GM21367 (cell line): ENCODE data around the gene SLFN12L.
"Not testable (repeated sequence)": the region's sequence is repeated elsewhere in the genome, so short reads cannot be mapped to it uniquely, and the experiment has no call there.

Source experiments
- ATAC-seq: cut with Tn5 transposase; IDR thresholded peaks from one replicate; pipeline ENCODE4 v1.9.1; 2021; ENCODE audit not compliant: unreplicated experiment

Gene SLFN12L

DNA sequence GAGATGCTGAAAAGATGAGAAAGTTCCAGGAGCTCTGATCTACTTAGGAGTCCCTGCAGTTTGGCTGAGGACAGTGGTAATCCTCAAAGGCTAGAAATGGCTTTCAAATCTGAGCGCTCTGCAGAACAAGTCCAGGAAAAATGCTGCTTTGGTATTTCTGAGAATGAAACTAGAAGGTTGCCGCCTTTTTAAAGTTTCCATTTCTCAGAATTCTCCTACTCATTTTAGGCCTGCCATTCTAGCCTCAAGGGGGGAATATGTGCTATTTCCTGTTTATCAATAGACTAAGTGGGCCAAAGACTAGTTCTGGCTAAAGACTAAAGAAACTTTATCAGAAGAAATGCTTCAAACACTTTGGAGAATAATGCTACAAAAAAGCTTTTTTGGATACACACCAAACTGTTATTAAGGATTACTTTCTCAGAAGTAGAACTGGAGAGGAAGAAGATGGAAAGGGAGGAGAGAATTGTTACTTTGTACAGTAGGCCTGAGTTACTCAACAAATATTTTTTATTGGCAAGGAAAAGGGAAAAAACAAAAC is at the start of gene SLFN12L:
Gene SLFN12L (minus strand): TSS at position 78 of the 541 bp plus-strand sequence. CDS start 15,314 bp downstream, outside the sequence.
- ATAC-seq, result no peak

DNA sequence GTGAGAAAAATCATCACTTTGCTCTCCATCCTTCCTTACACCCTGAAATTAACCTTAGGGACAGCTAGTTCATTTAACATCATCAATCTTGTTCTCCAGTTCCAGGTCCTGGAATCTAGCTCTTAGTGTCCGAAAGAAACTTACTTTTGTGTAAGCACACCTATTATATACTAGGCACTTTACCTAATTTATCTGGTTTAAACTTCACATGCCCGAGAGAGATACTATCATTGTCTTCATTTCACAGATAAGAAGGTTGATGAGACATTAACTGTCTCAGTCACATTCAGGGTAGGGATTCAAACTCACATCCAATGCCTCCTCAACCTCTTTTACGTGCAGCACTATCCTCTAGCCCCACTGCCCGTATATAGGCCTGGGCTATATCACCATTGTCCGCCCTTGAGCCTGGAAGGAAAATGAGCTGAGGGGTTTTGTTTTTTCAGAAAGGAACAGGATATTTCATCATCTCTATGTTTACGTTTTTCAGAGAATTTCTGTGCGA is 49.1 kb upstream of the SLFN12L start:
- no peak for ATAC-seq

DNA sequence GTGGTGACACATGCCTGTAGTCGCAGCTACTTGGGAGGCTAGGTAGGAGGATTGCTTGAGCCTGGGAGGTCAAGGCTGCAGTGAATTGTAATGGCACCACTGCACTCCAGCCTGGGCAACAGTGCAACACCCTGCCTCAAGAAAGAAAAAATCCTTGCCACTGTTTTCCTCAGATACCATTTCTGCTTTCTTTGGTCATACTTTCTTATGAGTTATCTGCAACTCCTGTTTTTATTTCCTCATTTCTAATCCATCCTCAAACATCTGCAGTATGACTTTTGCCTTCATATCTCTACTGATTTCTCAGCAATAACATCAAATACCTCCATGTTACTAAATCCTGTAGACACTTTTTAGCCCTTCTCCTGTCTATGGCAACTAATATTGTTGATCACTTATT is 46.6 kb upstream of the SLFN12L start:
- no peak for ATAC-seq

DNA sequence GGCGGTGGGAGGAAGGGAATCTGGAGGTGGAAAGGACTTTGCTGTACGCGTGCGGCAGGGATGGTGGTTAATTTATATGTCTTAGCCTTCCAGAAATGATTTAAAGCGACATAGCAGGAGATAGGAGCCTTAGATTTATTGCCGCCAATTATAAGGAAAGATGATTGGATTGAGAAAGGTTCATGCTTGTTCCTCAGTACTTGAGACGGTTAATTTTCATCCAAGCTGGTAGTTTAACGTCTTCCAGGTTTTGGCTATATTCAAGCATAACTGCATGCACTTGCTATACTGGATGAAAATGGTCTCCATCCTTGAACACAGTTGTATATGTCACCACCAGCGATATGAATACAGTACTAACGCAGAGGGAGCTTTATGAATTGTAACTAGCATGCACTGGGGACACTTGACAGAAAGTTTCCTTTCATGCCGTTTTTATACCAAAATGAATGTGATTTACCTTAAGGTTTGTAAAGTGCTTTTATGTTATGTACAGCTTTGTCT is 41.5 kb upstream of the SLFN12L start:
- no peak for ATAC-seq

DNA sequence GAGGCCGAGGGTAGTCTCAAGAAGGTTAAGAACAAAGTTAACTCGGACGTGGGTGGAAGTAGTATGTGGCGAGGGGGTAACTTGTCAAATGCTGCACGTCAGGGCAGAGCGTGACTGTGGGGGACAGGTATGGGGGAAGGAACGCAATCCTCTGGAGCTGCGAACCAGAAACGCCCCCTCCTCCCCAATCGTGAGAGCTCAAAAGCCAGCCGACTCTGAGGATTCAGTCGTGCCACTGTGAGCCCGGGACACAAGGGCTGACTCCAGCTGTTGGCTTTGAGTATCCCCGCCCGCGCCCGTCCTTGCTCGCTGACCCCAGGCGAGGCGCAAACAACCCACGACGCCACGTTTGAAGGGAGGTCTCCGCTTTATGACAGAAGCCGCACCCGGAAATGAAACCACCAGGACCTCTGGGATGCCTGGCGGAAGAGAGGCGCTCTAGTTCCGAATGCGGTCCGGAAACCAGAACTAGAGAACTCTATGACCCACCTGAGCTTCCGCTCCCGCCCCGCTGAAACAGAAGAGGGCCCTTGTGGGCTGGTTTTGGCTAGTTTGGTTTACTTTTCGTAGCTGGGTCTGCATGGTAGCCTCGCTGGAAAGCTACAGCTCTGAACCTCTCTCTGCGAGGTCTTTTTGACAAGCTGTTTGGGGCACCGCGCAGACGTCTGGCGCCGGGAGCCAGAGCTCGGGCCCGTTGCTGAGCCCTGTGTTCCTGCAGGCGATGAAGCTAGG is 40.9 kb upstream of the SLFN12L start, which contains the start of gene PEX12:
Gene PEX12 (minus strand): TSS at position 375 of the 732 bp plus-strand sequence. CDS start 550 bp downstream, outside the sequence.
- peak; percentile 68 for ATAC-seq

DNA sequence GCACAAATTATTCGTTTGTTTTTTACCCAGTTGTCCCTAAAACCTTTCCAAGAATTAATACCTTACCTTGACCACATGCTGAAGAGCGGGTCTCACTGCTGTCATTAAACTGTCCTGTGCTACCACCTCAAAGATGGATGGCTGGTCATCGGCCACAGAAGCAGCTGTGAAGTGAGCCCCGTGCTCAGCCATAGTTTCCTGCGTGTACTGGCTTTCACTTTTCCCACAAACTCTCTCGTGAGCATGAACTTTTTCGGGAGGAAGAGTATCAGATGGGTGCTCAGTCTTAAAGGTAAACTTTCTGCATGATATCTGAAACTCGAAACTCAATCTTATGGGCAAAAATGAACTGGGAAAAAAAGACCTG is 40.3 kb upstream of the SLFN12L start:
- no peak for ATAC-seq

DNA sequence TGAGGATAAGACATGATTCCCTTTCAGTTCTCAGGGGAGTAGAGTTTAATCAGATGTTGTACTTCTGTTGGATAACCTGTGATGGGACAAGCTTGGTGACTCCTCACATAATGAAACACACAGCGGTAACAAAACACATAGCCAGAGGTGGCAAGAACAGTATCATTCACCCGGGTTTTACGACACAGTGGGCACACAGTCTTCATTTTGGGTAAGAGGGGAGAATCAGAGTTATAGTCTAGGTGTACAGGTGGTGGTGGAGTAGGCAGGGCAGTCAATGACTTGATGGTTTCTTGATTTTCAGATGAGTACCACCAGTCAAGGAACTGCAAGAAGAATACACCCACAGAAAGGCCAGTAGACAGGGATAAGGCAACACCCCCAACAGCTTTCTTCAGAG is 38.3 kb upstream of the SLFN12L start:
- ATAC-seq, result no peak

DNA sequence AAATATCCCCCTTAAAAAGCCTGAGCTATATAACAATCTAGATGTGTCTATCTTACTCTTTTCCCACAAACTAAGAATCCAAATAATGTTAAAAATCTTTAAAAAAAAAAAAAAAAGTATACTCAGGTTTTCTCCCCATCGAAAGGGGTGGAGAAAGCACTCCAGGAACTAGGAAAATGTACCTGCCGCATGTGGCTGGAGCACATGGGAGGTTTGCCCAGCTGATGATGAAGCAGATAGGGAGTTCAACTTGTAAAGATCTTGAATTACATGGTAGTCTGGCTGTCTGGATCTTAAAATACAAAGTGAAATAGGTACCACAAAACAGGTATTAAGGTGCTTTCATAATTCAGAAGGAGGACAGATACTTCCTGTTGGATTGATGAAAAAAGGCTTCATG is 31.9 kb upstream of the SLFN12L start:
- no peak for ATAC-seq

DNA sequence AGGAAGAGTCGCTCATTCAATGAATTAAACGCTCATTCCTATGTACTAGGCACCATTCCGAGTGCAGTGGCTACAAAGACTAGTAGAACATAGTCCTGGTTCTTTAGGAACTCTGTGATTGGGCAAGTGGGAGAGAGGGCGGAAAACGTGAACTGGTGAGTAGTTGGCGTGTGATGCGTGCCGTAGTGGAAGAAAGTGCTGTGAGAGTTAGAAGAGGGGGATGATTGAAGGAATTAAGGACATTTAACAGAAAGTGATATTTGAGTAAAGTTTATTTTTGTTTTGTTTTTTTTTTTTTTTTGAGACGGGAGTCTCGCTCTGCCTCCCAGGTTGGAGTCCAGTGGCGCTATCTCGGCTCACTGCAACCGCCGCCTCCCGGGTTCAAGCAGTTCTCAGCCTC is 31.1 kb upstream of the SLFN12L start:
- no peak for ATAC-seq

DNA sequence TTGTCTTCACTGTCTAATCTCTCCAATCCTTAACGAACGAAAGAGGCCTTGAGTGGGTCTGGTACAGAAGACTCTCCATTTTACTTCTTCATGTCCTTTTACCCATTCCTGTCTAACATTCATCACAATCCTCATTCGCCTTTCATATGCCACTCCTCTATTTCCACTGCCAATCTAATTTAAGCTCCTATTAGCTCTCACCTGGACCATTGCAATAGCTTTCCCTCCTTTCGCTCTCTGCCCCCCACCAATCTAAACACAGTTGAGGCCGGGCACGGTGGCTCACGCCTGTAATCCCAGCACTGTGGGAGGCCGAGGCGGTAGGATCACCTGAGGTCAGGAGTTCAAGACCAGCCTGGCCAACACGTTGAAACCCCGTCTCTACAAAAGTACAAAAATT is 29.5 kb upstream of the SLFN12L start:
- no peak for ATAC-seq

DNA sequence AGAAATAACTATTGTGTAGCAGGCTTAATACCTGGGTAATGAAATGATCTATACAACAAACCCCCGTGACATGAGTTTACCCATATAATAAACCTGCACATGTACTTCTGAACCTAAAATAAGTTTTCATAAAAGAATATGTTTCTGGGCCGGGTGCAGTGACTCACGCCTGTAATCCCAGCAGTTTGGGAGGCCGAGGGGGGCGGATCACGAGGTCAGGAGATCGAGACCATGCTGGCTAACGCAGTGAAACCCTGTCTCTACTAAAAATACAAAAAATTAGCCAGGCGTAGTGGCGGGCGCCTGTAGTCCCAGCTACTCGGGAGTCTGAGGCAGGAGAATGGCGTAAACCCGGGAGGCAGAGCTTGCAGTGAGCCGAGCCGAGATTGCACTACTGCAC is 25.7 kb upstream of the SLFN12L start:
- ATAC-seq, result not testable (repeated sequence)

DNA sequence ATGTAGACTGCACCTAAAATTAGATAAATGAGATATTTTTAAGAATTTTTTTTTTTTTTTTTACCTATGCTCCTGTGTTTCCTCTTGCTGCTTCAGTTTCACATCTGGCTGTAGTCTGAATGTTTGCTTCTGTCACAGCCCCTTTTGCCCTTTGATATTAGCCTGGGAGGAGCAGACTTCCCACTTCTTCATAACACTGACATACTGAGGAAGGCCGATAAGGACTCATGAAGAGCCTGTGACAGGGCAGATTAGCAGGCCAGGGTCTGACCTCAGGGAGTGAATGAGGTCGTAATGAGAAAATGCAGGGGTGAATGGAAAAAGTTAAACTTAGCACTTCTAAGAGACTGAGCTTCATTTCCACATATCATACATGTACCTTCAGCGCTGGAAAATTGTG is 23.2 kb upstream of the SLFN12L start, which contains the start of gene SLFN14:
Gene SLFN14 (minus strand): TSS at position 117 of the 400 bp plus-strand sequence. CDS start 2,757 bp downstream, outside the sequence.
- no peak for ATAC-seq

DNA sequence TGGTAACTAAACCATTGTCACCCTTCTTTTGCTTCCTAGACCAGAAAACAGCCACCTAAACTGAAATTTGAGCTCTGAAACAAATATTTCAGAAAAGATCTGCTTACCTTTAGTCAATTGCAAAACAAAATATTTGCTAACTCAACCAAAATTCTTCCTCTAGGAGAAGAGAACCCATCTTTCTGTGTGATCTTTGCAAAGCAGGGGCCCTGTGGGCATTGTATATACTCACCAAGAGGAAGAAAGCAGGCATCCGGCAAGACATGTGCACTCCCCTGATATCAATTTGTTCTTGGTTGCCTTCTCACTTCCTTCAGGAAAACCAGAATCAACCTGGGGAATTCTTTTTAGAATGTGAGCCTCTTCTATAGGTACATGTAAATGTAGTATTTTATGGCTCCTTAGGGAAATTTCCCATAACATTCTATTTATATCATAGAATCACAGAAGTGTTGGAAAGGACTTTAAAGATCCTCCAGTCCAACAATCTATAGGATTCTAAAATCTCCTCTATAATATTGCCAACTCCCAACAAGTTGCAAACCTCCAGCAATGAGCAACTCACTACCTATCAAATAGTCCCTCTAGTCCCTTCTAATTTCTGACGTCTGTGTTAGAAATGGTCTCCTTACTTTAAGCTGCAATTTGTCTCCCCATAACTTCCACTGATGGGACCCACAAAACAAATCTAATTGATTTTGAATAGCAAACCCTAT is 22.2 kb upstream of the SLFN12L start:
- ATAC-seq, result no peak

DNA sequence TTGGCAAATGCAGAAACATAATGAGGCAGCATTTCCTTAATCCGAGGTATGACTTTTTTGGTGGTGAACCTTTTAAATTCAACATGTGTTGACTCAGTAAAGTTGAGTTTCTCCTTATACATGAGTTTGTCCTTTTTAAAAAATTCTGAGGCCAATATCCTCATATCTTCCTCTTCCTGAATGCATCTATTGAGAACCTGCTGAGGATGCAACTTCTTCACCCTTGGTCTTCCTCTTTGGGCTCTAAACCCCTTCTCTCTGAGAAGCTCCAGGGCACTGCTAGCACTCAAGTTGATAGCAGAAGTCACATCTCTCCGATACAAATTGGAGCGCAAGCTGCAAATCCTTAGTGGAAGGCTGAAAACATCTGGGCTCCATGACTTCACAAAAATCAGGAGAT is 19.9 kb upstream of the SLFN12L start:
- no peak for ATAC-seq

DNA sequence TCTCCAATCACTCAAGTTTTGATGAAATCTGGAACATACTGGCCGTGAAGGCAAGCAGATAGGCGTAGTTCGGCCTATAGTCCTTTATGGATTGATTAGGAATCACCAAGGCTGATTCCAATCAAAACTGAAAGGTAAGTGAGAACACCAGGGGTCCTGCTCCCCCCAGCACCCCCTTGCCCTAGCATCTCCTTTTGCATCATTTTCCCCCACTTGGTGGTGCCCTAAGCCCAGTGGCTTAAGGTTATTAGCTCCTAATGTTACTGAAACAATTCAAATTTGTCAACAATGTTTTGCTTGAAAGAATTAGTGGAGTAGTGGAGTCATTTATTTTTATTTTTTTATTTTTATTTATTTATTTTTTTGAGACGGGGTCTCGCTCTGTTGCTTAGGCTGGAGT is 18.2 kb upstream of the SLFN12L start:
- ATAC-seq, result no peak

DNA sequence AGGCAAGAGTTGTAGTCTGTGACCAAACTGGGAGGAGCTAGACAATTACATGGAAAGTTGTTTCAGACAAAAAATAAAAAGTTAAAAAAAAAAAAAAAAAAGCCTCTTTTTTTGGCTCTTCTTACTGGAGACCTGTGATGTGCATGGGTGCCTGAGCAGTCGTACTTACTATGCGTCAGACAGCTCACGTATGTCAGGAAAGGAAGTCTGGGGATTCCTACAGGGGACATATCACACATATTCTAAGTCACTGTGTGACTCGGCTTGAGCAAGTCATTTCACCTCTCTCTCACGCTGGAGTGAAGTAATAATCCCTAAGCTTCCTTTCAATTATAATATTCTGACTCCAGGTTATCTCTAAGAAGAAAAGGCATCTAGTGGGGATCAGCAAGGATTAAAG is 17.2 kb upstream of the SLFN12L start:
- no peak for ATAC-seq

DNA sequence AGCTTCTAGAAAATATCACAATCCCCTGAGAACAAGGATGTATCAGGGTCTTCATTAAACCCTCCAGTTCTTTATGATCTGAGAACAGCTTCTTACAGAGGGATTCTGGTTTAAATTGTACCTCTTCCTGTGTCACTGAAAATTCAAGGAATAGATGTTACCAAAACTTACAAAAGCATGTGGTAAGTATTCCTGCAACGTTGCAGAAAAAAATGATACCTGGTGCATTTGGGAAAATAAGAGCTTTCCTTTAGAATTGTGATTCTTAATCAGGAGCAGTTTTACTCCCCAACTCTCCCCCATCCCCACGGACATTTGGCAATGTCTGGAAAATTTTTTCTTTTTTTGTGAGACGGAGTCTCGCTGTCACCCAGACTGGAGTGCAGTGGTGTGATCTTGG is 15.8 kb upstream of the SLFN12L start:
- no peak for ATAC-seq

DNA sequence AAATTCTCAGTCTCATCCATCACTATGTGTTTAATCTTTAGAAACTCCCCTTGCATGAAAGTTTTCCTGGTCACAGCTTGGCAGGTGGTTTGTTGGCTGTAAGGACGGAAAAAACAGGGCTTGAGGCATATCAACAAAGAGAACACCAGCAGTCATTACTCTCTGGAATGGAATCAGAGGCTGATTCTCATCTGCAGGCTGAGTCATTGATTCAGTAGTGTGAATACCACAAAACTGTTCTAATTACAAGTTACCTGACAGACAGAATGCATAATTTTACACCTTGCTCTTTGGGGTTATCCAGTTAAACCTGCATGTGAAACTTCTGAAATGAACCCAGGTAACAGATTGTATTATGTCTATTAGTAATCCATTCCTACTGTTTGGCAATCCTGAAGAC is 11.5 kb upstream of the SLFN12L start:
- ATAC-seq, result no peak

DNA sequence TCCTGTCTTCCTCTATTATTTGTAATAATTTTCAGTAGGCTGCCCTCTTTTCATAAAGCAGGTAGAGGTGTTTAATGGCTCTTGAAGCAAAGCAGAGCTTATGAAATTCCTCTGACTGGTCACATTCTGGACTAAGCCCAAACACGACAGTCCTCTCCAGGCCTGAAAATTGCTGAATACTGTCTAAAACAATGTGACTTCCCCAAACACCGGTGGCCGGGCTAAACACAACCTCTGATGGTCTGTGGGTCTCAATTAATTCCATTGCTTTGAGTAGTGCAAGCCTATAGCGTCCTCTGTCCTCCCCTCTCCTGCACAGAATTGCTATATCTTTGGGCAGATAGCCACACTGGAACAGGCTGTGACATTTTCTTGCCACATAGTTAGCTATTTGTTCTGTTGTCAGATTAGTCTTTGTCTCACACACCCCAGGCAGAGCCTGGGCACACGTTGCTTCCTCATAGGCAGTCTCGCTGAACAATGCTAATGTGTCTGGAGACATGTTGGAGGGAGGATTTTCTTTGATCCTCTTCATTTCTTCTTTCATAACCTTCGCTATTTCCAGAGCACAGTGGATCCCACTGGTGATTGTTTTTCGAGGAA is 10.8 kb upstream of the SLFN12L start:
- ATAC-seq, result no peak

DNA sequence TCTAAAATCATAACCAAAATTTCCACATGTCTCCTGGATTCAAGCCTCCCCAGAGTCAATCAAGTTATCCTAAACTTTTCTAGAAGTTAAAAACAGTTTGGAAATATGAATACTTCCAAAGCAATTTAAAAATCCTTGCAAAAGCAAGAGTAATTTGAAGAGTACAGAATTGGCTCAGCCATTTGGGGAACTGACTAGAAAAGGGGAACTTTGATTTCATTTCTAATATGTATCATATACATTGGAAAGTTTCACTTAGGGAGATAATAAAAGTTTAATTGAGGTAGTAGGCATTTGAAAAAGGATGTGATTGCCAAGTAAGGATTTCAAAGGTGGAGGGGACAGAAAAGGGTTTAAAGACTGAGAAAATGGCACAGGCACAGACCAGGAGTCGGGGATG is 9.0 kb upstream of the SLFN12L start:
- no peak for ATAC-seq

DNA sequence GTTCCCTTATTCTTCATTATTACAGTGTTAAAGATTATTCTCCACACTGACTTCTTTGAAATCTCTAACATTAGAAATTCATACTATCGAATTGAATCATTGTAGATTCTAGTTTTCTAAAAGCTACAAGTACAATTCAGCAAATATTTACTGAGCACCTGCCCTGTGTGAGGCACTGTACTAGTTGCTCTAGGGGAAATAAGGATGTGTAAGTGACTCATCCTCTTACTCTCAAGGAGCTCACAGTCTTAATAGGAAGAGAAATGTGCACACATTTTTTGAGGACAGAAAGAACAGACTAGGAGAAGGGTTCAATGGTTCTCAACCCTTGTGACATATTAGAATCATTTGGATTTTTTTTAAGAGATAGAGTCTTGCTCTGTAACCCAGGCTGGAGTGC is 7.7 kb upstream of the SLFN12L start:
- no peak for ATAC-seq
